Suppressor macrophage (primary cell): ENCODE results near the gene RAB14.

Experiments used
- DNase-seq, 4 experiments: peaks; one replicate each; pipeline ENCODE4 v3.0.0-alpha.2; 2020 to 2022

Gene RAB14

DNA sequence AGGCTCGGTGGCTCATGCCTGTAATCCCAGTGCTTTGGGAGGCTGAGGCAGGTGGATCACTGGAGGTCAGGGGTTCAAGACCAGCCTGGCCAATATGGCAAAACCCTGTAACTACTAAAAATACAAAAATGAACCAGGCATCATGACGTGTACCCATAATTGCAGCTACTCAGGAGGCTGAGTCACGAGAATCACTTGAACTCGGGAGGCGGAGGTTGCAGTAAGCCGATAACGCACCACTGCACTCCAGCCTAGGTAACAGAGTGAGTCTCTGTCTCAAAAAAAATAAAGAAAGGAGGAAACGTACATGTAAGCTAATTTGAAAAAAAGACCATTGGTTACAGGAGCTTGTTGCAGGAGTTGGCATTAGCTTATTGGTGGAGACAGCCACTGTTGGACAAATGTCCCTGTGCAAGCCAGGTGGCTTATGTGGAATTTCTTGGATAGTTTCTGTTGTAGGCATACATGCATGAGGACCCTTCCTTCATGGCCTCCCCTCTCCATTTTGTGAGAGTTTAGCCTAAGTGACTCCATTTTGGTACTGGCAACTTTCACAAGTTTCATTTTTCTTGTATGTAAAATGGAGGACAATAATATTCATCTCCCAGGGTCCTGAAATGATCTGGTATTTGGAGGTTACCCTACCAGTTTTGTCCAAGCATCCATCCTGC is 16.8 kb upstream of the RAB14 start:
- no peak for DNase-seq

DNA sequence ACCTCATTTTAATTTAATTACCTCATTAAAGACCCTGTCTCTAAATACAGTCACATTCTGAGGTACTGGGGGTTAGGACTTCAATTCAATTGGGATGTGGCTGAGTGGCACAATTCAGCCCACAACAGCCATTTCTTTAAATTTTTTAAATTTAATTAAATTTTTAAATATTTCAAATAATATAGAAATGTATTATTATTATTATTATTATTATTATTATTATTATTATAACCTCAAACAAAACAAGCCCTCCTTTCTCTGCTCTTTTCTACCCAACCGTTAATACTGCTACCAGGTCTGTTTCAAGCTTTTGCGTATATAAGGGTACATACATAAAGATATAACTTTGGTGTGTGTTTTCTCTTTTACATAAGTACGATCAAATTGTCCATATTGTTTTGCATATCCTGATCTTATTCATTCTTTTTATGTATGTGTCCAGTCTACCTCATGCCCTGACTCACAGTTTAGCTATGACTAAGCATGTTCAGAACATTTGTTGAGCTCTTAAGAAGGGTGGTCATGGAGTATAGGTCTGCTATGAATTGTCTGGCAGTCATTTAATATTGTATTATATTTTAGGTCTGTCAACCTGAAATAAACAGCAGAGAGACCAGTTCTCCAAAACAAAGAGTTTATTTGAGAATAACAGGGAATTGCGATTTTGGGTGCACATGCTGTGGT is 16.1 kb upstream of the RAB14 start:
- DNase-seq = no peak

DNA sequence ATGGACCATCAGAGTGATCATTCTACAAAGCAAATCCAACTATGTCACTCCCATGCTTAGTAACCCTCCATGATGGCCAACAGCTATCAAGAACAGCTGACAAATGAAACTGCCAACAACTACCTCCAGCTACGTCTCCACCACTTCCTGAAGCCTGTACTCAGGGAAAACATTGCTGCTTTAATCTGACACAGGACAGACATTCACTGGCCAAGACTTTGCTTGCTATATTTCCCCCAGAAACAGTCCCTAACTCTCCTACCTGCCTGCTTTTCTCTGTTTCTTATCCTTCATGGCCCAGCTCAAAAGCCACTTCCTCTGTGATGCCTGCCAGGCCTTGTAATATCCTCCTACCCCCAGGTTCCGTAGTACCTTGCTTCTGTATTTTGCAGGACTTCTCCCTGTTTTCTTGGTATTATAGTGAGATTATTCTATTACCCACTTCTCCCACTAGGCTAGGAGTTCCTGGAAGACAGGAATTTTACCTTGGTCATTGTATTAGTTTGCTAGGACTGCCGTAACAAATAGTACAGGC is 14.7 kb upstream of the RAB14 start:
- peak in 3 of 4 experiments; percentile 34 to 42 (median 38) for DNase-seq

DNA sequence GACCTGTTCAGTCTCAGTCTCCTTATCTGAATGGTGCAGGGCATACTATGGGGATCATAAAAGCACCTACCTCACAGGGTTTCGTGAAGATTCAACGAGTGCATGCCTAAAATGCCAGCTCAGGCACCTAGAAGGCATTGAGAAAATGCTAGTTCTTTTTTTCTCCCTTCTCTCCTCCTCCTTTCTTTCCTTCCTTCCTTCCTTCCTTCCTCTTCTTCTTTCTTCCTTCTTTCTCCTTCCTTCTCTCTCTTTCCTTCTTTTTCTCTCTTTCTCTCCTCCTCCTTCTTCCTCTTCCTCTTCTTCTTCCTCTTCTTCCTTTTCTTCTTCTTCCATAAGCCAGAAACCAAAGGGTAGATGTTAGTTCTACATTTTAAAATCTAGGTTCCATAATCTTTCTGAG is 12.3 kb upstream of the RAB14 start:
- DNase-seq = no peak

DNA sequence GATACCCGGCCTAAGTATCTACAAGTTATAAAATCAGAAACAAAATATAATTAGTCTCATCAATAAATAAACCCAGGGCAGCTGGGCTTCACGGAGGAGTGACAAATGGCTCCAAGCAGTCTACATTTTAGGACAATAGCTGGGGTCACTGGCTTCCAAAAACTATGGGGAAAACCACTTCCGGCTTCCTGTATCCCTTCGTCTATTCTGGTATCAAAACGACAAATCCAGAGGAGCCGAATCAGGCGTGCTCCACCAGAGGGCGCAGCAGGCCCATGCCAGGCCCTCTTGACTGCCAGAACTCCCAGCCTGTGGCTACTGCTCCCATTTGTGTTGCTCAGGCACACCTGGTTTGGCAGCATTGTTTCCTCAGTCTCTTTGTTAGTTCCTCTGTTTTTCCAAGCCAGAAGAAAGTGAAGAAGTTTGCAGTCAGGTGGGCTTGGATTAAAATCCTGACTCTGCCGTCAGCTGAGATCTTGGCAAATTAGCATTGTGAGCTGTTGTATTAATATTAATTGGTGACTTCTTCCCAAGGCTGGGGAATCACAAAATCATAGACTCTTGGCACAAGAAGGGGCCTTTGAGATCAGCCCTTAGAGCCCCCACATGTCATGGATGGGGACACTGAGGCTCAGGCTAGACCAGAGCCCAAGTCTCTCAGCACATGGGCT is 11.6 kb upstream of the RAB14 start:
- peak; percentile 90 to 94 (median 93) for DNase-seq

DNA sequence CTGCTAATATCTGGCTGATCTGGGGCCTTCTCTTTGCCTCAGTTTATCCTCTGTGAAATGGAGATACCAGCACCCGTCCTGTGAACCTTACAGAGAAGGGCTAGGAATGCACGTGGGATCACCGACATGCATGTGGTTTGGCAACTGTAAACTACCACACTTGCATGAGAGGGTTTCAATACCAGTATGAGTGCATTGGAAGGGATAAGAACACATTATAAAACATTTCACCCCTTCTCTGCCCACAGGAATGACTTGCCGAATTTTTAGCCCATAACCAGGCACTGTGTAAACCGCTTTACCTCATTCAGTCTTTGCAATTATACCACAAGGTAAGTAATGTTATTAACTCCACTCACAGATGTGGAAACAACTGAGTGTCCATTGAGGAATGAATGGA is 8.9 kb upstream of the RAB14 start:
- no peak for DNase-seq

DNA sequence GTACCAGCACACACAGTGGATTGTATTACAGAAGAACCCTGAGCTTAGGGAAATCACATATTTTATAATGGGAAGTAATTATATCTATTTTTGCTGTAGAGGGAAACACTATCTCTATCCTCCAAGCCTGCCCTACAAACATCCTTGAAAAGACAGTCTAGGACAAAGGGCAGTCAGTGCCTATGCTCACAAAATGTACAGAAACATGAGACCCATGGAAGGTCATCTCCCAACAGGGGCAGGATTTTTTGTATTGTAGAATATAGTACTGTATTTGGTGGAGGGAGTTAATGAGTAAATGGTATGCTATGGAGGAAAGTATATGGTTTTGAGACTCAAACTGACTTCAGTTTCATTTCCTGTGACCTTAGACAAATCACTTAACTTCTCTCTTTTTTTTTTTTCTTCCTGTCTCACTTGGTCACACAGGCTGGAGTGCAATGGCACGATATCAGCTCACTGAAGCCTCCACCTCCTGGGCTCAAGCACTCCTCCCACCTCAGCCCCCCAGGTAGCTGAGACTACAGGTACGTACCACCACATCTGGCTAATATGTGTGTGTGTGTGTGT is 5.8 kb upstream of the RAB14 start:
- DNase-seq = peak in 3 of 4 experiments; percentile 43 to 70 (median 65)

DNA sequence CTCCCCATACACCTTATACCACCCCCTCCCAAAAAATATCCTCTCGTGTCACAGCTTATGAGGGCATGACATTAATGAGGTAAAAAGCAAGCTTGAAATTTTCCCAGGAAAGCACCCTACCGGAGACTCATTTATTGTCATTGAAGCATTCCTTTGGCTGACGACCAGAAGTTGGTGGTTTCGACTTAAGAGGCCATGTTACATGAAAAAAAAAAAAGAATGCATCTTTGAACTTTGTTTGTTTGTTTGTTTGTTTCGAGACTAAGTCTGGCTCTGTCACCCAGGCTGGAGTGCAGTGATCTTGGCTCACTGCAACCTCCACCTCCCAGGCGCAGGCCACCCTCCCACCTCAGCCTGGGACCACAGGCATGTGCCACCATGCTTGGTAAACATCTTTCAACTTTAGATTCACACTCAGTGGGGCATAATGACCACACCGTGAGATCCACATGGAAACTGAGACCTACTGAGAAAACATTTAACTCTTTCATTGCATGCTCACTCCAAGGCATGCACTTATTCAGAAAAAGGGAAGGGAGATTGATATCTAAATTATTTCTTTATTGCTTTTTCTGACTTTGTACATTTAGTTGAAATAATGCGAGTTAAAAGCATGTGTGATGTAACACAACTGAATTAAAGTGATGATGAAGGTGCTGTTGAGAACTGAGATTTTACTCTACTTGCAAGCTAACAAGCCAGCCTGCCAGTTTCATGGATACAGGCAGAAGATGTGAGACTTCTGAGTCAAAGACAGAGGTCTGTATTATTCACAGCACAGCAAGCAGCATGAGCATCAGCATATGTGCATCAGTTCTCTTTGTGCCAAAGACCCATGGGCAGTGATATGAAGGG is 5.1 kb upstream of the RAB14 start:
- no peak for DNase-seq

DNA sequence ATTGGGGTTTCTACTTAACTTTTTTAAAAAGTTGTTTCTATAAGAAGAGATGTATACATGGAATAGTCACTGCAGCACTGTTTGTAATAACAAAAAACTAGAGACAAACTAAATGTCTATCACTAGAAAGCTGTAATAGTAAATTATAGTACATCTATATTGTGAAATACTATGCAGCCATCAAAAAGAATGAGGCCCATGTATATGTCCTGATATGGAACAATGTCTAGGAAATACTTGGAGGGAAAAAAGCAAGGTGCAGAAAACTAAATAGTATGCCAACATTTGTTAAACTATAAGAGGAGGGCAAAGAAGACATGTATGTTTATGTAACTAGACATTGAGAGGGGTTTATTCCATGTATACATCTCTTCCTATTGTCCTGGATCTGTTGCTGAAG is 2.9 kb upstream of the RAB14 start:
- no peak for DNase-seq

DNA sequence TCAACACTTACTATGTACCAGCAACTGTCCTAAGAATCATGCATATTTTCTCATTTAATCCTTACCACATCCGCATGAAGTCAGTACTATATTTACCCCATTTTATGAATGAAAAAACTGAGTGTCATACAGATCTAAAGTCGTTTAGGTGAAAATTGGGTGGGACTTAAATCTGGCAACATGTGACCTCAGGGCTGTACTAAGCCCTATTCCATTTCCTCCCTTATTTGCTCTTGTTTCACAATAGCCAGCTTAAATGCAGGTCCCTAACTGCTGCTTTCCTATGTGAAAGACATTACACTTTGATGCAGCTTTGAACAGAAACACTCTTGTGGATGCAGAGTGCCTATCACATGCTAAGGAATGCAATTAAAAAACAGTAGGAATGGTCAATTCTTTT is 2.5 kb upstream of the RAB14 start:
- DNase-seq = peak in 1 of 4 experiments; percentile 23

DNA sequence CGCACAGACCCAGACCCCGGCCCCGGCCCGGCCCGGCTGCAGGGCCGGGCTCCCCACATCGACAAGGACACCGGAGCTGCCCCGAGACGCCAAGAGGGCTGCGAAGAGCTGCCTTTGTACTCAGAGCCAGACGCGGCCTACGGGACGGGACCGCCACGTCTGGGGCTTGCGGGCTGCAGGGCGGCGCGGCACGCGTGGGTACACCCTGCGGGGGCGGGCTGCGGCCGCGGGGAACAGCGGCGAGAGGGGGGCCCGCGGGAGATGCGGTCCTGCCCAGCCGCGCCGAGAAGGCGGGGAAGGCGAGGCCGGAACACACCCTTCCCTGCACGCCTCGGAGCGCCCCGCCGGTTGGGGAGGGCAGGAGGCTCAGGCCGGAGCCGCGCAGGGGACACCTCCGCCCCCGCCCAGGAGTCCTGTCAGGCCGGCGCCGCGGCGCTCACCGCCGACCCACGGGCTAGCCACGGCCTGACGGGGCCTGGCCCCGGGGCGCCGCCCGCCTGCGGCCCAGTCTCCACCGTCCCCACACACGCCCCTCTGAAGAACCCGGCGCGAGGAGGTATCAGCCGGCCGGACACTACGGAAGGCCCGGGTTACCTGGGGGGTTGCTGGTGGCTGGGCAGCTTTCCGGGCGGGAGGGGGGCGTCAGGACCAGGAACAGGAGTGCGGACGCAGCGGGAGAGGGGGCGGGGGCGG is 478 bp downstream of the RAB14 start:
- peak; percentile 31 to 75 (median 58) for DNase-seq

DNA sequence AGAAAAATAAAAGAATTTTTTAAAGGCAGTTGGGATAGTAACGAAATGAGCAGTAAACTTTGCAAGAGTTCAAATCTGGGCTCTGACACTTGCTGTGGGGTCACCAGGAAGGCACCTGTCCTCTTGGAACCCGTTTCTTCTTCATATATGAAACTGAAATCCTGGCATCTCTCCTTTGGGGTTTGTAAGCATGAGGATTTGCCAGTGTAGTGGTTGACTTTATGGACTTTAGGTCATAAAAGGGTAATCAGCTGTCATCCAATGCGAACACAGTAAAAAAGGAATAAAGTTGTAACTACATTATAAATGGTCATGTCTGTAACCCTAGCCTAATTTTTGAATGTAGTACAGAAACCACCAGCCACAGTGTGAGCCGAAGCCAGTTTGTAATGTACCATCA is 1.3 kb downstream of the RAB14 start:
- no peak for DNase-seq

DNA sequence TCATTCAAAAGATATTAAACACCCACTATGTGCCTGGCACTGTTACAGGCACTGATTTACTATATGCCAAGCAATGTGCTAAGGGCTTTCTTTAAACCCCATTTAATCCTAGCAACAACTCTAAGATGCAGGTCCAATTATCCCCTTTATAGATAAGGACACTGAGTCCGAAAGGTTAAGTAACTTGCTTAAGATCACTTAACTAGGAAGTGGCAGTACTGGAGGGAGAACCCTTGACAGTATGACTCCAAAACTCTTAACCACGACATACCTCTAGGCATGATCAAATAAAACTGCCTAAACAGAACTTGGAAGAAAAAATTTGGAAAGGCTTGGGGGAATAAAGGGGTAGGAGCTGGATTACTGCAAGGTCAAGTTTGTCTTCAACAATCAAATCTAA is 1.7 kb downstream of the RAB14 start:
- peak in 3 of 4 experiments; percentile 22 to 45 (median 34) for DNase-seq

DNA sequence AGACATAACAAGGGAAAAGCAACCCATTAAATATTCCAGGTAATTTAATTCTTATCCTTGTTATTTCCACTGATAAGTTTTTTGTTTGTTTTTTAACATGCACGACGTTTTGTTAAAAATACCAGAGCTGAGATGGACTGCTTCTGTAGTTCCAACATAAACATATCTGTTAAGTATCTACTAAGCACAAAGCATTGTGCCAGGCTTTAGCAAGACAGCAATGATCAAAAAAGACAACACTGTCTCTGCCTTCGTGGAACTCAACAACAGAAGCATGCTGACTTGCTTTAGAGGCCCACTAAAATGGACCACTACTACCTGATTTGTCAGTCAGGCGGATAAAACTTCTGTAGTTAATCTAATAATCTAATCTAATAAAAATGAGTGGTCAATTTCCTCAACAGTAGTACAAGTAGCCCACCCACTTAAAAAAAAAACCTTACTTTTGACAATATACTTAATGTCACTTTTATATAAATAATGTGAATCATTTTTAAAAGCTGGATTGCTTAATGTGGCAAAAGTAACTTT is 3.1 kb downstream of the RAB14 start:
- no peak for DNase-seq

DNA sequence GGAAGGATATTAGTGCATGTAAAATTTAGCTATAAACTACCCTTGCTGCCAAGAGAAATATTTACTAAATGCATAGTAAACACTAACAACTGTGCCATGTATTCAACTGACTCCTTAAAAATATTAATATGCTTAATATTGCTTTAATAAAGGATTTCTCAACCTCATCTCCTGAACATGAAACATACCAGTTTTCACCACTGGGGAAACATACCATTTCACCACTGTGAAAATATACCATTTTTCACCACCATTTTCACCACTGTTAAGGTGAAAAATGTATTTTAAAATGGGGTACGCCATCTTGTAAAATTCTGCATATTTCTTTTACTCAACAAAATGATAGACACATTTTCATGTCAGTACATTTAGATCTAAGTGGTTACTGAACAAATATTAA is 4.5 kb downstream of the RAB14 start:
- DNase-seq = no peak

DNA sequence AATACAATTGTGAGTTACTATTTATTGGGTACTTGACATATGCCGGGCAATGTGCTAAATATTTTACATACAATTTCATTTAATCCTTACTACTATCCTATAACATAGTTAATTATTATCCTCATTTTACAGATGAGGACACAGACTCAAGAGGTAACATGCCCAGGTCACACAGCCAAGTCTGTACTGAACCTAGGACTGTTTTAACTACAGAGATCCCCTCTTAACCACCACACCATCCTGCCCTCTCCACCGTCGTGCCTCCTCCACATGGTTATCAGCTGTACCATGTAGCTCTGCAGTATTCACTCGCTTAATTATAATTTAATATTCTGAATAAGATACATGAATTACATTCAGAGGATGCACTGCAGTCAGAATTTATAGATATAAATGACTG is 5.3 kb downstream of the RAB14 start:
- DNase-seq = no peak

DNA sequence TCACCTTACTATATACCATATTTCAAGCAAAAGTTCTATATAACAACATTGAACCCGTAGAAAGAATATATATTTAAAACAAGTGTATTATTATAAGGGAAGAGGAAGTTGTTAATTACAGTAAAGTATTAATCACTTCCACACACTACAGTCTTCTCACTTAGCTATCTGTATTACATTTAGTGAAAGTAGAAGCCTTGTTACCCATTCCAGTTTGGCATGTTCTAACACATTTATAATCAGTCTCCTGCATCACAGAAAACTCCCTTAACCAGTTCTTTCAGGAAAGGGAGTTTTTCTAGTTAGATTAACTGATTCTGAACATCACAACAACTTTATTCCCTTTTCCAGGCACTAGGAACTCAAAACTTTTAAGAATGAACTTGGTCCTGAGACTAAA is 6.9 kb downstream of the RAB14 start:
- DNase-seq = no peak

DNA sequence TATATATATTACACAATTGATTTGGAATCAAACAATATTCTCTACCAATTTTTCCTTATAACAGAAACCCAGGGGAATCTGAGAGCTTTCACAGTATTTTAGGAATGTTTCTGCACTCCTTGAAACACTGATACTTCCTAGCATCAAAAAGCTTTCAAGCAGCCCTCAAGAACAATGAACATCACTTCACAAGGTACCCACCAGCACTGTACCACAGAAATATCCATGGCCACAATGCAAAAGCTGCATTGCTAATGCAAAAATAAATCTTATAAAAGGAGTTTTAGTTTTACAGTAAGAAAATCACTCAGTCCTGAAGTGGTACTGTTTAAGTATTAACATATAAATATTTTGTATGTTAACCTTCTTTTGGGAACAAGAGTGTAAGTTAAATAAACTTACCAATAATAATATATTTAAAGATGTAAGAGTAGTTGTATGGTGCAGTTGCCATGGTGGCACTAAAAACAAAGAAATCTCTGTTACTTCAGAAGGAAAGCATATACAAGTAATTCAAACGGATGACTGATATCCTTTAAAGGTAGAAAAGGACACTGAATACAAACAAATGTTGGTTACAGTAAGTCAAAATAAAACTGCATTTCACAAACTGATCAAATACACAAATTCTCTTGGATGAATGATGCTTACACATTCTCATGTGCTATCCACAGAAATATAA is 8.6 kb downstream of the RAB14 start:
- DNase-seq = no peak

DNA sequence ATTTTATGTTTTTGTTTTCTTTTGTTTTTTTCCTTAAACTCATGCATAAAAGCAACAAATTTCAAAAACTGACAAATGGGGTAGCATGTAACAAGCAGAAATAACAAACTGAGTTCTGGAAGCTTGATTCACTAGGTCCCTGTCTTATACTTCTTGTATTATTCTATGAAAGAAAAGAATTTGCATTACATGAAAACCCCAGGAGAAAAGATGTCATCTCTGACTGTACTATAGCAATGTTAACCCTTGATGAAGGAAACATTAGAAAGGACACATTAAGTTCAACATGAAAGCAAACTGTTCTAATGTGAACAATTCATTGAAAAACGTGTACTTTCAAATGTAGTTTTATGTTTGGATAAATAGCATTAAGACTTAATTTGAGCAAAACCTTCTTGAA is 9.2 kb downstream of the RAB14 start:
- DNase-seq = no peak

DNA sequence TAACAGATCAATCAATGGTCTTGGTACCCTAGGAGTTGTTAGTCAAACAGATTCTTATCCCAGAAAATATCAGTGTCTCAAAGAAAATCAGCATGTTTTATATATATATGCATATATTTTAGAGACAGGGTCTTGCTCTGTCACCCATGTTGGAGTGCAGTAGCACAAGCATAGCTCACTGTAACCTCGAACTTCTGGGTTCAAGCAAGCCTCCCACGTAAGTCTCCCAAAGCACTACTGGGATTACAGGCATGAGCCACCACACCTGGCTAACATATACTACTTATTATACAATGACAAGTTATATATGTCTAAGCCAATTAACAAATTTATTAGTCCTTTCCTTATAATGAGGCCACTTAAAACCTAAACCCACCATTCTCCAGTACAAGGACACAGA is 10.4 kb downstream of the RAB14 start:
- no peak for DNase-seq

DNA sequence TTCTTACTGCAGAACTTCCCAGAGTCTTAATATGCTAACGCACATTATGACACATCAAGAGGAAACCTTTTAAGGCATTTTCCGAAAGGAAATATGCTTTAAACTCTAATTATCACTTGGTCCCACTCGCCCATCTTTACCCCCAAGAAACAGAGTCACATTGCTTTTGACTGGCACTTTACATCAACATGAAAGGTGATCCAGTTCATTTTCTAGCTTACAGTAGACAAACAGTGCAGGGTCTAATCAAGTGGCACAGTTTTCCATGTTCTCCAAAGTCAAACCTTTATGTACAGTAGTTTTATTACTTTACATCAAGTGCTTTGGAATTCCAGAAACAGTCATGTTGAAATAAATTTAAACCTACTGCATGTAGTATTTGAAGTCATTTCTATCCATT is 12.0 kb downstream of the RAB14 start:
- no peak for DNase-seq
